ENCODE results near the gene SNX30.

GRCh38 chr9:112863746-112864145 lies 113.2 kb downstream of the SNX30 start:
- TF ChIP-seq, protein P1, sequence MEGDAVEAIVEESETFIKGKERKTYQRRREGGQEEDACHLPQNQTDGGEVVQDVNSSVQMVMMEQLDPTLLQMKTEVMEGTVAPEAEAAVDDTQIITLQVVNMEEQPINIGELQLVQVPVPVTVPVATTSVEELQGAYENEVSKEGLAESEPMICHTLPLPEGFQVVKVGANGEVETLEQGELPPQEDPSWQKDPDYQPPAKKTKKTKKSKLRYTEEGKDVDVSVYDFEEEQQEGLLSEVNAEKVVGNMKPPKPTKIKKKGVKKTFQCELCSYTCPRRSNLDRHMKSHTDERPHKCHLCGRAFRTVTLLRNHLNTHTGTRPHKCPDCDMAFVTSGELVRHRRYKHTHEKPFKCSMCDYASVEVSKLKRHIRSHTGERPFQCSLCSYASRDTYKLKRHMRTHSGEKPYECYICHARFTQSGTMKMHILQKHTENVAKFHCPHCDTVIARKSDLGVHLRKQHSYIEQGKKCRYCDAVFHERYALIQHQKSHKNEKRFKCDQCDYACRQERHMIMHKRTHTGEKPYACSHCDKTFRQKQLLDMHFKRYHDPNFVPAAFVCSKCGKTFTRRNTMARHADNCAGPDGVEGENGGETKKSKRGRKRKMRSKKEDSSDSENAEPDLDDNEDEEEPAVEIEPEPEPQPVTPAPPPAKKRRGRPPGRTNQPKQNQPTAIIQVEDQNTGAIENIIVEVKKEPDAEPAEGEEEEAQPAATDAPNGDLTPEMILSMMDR (conservative IDR thresholded peaks at IDR 0.05; ENCODE audit: low read length), result no peak
- no peak for TF ChIP-seq EZH2phosphoT487 (IDR thresholded peaks at IDR 0.05; ENCODE audit: borderline replicate concordance)
